ENCODE results near the gene B3GNT5.
A peak's percentile ranks its signal among the peaks of the same experiment; 100 is the strongest.

Gene B3GNT5

DNA sequence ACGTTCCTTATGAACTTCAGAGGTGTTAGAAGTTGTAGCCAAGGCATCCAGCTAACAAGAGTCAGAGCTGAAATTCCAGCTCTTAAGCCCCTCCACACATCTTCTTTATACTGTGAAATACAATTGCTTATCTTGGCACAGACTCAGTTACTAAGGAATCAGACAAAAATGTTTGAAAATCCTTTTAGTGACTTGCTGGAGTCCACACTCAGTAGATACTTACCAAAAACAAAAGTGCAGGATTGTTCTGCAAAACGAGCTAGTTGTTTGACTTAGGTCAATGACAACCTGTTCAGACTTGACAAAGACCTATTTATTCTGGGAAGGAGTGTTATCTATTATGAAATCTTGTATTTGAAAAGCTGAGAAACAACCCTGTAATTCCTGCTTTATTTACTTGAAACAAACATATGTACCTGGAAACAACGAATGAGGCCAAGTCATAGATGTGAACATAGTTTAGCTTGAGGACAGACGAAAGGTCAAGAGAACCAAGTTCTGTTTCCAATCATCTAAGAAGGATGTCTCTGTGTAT lies 38.5 kb downstream of the B3GNT5 start:
- DNase-seq (ENCODE audit: low spot score), result no peak

DNA sequence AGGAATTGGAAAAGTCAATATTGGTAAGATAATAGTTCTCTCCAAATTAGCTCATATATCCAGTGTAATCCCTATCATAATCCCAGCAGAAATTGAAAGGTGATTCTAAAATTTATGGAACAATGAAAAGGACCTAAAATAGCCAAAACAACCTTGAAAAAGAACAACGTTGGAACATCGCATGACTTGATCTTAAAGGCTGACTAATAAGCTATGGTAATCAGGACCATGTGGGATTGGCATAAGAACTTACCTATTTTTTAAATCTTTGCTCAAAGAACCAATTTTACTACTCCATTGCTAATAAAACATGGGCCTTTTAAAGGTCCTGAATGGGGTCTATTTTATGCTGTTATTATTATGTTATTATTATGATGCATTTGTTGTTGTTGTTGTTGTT lies 40.9 kb downstream of the B3GNT5 start:
- no peak for DNase-seq (ENCODE audit: low spot score)

DNA sequence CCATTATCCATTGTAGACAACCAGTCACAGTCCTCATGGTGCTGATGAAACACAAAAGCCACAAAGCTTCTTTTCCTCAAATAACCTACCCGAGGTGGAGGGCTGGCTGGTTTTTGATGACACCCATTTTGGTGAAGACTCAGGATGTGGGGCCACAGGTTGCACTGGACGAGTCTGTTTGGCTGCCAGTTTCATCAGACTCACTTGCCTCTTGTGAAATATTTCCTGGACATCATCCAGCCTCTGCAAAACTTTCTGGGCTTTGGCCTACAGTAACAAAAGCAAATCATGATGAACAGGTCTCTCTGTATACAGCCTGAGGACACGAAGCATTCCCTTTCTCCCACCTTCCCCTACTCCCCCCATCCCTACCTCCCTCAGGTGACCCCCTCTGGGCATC lies 42.2 kb downstream of the B3GNT5 start:
- peak; percentile 47 for DNase-seq (ENCODE audit: low spot score)

DNA sequence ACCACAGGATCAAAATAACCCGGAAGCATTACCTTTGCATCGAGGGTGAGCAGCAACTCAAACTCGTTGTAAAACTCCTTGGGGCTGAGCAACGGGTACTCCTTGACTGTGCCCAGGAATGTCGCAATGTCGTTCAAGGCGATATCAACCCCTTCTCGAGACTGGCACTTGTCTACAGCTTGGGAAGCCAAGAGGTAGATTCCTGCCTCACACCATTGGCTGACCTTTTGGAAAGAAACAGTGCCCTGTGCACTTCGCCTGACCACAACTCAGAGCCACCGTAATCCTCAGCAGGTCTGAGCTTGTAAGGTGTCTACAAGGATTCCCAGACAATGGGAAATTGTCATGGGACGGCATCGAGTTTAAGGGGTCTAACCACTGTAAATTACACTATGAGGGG lies 43.9 kb downstream of the B3GNT5 start:
- DNase-seq (ENCODE audit: low spot score), result no peak

DNA sequence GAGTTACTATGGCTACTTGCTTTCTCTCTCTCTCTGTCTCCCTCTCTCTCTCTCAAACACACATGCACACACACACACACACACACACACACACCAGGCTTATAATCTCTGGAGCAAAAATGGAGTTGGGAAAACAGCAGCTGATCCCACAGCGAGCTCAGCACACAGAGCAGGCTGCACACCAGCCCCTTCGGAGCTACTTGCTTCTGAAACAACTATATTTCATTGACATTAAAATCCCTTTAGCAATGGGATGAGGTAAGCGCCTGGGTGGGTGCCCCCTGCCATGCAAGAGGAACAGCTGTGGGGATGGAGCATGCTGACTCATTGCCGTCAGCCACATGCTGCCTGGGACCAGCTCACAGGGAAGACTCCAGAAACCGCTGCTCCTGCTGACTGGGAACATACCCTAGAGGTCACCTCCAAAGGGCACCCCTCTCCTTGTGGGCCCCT lies 45.7 kb downstream of the B3GNT5 start:
- peak; percentile 83 for DNase-seq (ENCODE audit: low spot score)

DNA sequence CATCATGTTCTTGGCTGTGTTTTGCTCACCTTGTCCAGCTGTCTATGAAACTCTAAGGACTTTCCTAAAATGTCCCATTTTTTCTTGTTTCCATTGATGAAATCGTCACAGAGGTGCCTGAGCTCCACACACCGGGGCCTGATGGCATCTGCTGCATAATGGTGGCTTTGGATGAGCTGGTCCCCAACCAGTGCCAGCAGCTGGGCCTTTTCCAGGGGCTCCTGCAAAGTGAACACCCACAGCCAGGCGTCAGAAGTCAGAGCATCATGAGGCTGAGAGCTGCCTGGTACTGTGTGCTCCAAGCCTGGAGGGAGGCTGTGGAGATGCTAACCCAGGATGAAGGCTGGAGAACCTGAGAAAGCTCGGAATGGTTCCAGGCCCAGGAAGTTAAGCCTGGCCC lies 46.9 kb downstream of the B3GNT5 start:
- DNase-seq (ENCODE audit: low spot score), result no peak

DNA sequence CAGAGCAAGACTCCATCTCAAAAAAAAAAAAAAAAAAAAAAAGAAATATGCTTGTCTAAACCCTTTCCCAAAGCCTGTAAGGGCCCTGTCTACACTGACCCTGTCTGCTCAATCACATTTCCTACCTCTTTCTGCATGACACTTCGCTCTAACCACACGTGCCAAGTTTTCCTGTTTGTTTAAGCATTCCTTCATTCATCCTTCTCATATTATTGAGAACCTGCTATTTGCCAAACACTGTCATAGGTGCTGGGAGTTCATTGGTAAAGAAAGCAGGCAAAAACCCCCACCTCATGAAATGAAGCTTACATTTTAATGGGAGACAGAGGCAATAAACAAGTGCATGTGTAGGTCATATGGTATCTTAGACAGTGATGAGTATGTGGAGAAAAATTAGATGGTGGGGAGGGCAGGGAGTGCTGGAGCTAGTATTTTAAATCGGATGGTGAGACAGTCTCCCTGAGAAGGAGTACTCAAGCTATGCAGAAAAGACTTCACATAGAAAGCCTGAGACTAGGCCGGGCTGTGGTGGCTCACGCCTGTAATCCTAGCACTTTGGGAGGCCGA lies 48.0 kb downstream of the B3GNT5 start:
- DNase-seq (ENCODE audit: low spot score), result no peak

DNA sequence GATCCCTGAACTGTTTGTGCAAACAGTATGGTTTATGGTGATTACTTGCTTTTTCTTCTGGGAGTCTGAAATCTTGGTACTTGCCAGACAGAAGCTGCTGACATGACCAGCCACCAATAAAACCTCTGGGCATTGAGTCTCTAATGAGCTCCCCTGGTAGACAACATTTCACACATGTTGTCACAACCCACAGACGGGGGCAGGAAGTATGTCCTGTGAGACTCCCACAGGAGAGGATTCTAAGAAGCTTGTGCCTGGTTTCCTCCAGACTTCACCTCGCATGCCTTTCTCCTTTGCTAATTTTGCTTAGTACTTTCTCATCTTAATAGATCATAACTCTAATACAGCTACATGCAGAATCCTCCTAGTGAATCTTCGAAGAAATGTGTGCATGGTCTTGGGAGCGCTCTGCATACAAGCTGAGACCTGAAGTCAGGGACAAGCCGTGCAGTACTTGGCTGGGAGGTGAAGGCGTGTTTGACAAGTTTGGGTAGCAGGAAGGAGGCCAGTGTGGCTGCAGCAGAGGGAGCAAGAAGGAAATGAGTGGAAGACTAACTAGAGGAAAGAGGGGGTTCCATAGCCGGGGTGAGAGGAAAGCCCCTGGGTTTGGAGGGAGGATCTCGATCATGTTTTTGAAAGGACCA lies 49.0 kb downstream of the B3GNT5 start:
- DNase-seq (ENCODE audit: low spot score), result no peak

DNA sequence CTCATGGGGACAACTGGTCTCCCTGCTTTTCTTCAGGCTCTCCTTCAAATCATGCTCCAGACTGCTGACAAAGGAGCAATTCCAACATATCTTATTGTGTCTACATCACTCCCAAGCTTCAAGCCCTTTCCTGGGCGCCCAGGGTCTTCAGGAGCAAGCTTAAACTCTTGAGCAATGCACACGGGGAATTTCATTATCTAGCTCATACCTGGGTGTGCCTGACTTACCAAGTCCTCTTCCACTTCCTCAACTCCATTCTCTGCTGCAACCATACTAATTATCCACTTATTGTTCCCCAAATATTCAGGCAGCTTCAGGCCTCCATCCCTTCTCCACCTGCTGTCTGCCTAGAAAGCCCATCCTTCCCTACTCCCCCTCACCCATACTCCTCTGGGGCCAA lies 50.6 kb downstream of the B3GNT5 start:
- no peak for DNase-seq (ENCODE audit: low spot score)

DNA sequence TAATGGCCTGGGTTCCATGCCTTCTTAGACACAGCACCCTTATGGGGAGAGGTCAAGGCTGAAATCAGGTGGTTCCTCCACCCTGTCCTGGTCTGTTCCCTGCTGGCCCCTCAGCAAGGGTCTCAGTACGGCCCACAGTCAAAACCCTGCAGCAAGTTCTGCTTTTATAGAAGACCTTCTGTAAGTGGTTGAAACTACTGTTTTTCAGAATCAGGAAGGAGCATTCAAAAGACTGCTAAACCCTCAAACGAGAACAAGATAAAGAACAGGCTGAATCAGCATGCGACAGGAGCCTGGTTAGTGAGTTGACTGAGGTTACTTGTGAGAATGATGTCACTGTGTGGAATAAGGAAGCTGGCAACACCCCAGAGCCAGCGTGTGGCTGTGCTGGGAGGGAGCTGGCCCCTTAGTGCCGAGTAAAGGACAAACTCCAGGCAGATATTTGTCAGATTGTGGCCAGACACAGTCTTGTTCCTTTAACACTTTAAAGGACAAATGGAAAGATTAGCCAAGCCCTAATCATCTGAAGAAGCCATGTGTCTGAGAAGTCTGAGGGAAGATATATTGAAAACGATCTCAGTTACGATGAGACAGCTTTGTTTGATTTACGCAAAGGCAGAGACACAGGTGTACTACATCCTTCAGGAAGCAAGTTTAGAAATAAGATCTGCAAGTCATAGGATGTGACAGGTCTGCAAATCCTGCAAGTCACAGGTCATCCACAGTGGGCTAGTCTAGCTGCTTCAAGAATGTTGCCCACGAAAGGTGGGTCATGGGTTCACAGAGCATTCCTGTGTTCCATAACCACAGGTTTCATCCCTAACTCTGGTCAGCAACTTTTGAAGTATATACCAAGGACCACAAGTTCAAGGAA lies 54.0 kb downstream of the B3GNT5 start:
- DNase-seq (ENCODE audit: low spot score), result peak; percentile 39

DNA sequence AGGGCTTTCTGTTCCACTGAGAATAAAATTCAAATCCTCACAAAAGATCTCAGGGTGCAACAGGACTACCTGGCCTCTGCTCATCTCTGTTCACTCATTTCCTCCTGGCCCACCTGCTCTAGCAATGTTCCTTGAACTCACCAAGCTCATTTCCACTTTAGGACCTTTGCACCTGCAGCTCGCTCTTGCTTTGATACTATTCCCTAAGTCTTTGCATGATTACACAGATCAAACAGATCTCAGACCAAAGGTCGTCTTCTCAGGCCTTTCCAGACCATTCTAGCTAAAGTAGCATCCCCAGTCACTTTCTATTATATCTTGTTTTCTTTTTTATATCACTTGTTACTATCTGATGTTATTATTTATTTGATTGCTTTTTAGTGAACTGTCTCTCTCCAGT lies 54.7 kb downstream of the B3GNT5 start:
- no peak for DNase-seq (ENCODE audit: low spot score)

DNA sequence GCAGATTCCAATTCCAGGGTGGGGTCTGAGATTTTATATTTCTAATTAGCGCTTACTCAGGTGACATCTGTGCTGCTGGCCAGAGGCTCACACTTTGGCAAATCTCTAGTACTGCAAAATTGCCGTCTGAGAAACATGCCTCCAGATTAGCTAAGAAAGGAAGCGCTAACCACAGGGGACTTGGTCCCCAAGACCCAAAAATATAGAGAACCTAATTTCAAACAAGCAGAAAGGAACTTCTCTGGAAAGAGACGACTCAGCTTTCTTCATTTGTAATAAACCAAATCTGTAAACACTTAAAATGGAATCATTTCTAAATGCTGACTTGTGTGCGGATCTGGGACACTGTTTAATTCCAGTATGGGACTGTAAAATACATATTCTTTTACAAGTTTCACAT lies 55.7 kb downstream of the B3GNT5 start:
- no peak for DNase-seq (ENCODE audit: low spot score)

DNA sequence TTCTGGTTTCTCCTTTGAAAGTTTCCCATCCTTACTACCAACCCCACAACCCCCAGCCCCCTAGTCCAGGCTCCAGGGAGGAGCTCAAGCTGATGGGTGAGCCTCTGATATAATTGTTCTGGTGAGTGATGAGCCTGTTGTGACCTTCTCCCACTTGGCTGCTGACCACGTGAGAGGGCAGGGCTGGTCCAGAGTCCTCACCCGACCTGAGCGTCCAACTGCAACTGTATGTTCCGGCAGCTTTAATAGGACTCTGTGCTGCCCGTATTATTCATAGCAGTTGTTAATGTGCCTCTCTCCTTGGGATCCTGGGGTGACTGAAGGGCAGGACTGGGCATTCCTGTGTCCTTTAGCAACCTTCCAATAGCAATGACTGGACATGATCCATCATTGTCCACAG lies 56.2 kb downstream of the B3GNT5 start:
- DNase-seq (ENCODE audit: low spot score), result no peak

DNA sequence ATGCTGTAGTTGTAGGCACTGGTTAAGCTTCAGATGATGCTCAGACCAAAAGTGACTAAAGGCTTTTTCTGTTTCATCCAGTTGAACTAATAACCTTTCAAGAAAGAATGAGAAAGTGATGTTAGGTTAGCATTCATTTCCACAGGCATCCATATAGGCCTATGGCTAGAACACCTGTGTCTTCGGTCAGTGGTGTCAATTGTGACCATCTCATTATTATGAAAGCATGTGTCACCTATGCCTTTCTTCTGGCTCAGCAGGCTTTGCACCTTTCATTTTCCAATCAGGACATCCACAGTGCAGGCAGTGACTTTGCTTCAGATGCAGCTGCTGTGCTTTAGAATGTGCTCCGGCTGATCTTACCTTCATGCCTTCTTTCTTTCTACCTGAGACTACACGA lies 57.9 kb downstream of the B3GNT5 start:
- no peak for DNase-seq (ENCODE audit: low spot score)

DNA sequence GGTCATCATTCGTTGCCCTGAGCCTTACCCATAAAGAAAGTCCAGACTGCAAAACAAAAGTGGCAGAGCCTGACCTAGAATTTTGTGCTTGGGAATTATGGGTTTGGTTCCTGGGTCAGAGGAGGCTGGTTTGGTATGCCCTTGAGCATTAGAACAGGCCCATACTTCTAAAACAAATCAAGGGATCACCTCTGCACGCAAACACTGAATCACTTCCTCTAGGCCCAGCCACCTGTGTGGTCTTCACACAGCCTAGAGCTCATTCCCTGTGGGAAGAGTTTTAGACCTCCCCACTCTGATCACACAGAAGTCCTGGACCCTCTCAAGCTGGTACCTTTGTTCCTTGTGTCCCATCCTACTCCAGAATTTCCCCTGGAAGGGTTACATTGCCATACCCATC lies 59.4 kb downstream of the B3GNT5 start:
- DNase-seq (ENCODE audit: low spot score), result no peak

DNA sequence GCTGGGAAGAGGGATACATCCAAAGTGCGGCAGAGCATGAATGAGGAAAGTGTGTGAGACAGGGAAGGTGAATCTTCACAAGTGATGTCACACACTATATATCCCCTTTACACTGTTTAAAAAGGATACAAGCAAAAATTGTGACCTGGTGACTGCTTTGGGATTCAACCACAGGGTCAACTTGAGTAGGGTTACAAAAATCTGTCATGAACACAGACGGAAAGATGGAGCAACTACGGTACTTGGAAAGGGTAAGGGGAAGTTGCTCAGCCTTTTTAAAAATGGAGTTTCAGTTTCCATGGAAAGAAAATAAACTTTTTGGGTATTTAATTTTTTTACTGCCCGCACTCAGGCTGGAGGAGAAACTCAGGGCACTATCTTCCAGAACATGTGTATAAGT lies 60.3 kb downstream of the B3GNT5 start:
- DNase-seq (ENCODE audit: low spot score), result no peak

DNA sequence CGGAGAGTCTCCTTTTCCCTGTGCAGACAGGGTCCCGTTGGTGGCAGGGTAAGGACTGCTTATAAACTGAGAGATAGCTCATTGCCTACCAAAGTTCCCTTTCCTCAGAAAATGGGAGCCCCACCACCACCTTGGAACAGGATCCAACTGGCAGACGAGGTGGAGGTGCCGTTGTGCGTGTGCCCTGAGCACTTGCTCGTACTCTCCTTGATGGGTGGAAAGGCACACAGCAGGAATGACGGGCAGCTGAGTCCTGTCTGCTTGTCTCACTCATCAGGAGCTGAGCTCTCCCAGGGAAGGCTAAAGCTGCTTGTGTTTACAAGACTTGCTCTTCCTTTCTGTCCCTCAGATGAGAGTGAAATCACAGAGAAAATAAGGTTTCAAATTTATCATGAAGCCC lies 60.7 kb downstream of the B3GNT5 start:
- DNase-seq (ENCODE audit: low spot score), result no peak

DNA sequence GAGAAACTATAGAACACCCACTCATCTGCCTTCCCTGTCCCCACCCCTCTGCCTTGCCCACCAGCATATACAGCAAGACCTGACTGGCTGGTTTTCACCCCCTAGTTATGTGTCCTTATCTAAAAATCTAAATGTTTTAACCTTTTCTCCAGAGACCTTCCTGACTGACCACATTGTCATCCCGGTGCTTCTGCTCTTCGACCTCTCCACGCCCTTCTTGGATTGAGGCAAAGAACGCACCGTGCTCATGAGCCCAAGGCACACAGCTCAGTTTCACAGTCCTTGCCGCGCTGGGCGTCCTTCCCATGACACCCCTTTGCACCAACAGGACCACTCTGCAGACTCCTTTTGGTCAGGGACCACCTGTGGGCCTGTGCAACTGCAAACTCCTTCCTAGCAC lies 62.7 kb downstream of the B3GNT5 start:
- no peak for DNase-seq (ENCODE audit: low spot score)

DNA sequence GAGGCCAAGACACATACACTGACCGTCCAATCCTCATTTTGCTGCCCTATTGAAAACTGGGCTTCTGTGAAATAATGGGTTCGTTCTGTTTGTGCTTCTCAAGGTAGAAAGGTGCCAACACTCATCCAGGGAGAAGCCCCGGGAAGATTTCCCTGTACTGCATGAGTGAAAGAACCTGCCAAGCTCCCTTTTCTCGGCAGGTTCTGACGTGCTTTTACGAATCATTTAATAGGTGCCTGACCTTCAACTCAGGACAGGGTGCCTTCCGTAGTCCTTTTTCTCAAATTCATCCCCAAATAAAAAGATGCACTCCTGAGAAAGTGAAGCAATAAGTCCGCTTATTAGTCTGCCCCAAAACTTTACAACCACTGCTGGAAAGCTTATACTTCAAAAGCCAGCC lies 64.2 kb downstream of the B3GNT5 start:
- no peak for DNase-seq (ENCODE audit: low spot score)

DNA sequence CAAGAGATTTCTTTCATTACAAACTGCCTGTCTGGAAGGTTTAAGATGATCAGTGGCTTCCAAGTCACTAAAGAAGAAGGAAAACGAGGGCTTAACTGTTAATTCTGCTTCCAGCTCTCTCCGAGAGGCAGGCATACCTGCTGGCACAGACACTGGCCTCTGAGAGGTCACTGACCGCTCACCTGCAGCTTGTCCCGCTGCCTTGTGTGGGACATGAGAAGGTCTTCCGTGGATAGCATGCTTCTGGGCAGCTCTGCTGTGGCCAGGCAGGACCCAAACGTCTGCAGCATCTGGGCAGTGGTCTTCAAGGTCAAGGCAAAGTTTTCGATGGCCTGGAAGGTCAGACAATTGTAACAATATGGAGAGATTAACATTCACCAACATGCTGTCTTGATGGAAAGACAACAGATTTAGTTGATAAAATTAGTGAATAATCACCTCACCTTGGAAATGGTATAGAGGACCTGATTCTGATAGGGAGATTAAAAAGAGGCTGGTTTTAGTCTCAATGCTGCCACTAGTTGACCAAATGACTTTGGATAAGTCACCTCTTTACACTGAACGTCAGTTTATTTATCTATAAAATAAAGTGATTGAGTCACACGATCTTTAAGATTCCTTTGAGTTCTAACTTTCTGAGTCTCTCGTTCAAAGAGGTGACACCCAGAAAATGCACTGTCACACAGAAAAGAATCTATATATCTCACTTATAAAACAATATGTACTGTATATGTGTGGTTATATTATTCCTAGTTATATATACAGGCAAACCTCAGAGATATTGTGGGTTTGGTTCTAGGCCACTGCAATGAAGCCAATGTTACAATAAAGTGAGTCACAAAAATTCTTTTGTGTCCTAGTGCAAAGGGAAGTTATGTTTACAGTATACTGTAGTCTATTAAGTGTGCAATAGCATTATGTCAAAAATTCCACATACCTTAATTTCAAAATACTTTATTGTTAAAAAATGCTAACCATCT lies 65.1 kb downstream of the B3GNT5 start:
- no peak for DNase-seq (ENCODE audit: low spot score)

DNA sequence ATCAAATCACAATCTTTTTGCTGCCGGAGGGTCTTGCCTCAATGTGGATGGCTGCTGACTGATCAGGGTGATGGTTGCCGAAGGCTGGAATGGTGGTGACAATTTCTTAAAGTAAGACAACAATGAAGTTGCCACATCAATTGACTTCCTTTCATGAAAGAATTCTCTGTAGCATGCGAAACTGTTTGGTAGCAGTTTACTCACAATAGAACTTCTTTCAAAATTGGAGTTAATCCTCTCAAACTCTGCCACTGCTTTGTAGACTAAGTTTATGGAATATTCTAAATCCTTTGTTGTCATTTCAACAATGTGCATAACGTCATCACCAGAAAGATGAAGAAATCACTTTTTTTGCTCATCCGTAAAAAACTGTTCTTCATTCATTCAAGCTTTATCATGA lies 65.8 kb downstream of the B3GNT5 start:
- no peak for DNase-seq (ENCODE audit: low spot score)

DNA sequence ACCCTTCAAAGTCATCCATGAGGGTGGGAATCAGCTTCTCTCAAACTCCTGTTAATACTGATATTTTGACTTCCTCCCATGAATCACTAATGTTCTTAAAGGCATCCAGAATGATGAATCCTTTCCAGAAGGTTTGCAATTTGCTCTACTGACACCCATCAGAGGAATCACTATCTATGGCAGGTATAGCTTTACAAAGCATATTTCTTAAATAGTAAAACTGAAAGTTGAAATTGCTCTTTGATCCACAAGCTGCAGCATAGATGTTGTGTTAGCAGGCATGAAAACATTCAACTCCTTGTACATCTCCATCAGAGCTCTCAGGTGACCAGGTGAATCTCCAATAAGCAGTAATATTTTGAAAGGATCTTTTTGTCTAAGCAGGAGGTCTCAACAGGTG lies 66.3 kb downstream of the B3GNT5 start:
- DNase-seq (ENCODE audit: low spot score), result no peak
